Measurements from ENCODE around the gene CFAP77.

CFAP77 gene

GRCh38 chr9:132610661-132611060 is 200.7 kb downstream of the CFAP77 start:
- in situ Hi-C loops (cut with MboI; ENCODE audit: low sequenced_read_pairs, unreplicated experiment) = no loop called here
- no peak for DNase-seq (ENCODE audit: low spot score)
- TF ChIP-seq CTCF (IDR thresholded peaks at IDR 0.05; ENCODE audit: borderline replicate concordance, control extremely low read depth, extremely low read depth, insufficient read depth, missing control alignments) = no peak

DNA sequence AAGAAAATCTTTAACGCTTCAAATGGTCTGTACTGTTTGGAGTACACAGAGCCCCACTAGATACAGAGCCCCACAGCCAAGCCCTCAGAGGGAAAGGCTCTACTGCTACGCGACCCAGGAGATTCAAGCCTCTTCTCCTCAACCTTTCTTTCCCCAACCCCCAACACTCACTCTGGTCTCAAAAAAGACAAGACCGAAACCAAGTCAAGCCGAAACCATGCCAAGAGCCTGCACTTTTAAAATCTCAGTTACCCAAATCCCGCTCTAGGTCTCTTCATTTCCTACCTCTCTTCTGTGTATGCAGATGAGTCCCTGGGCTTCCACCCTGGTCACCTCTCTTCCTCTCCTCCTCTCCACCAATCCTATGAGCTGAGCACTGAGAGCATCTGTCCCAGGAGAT is 204.3 kb downstream of the CFAP77 start:
- in situ Hi-C loops (cut with MboI; ENCODE audit: low sequenced_read_pairs, unreplicated experiment) = no loop called here
- no peak for TF ChIP-seq CTCF (IDR thresholded peaks at IDR 0.05; ENCODE audit: borderline replicate concordance, control extremely low read depth, extremely low read depth, insufficient read depth, missing control alignments)
- no peak for DNase-seq (ENCODE audit: low spot score)

DNA sequence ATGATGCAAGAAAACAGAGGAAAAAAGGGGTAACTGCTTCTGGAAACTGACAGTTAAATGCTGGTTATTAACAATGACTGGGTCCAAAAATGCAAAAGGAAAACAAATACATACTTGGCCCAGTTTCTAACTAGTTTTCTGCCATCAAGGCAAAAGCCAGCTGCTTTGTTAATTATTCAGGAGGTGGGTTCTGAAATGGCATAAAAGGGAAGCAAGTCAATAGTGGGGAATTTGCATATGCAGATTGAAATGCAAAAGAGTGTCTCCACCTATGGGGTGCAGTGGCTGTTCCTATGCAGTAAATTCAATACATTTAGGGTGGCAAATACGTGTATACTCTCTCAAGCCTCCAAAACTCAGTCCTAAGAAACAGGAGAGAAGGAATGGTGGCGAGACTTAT is 205.8 kb downstream of the CFAP77 start:
- TF ChIP-seq CTCF (IDR thresholded peaks at IDR 0.05; ENCODE audit: borderline replicate concordance, control extremely low read depth, extremely low read depth, insufficient read depth, missing control alignments) = no peak
- in situ Hi-C loops (cut with MboI; ENCODE audit: low sequenced_read_pairs, unreplicated experiment) = no loop called here
- no peak for DNase-seq (ENCODE audit: low spot score)

DNA sequence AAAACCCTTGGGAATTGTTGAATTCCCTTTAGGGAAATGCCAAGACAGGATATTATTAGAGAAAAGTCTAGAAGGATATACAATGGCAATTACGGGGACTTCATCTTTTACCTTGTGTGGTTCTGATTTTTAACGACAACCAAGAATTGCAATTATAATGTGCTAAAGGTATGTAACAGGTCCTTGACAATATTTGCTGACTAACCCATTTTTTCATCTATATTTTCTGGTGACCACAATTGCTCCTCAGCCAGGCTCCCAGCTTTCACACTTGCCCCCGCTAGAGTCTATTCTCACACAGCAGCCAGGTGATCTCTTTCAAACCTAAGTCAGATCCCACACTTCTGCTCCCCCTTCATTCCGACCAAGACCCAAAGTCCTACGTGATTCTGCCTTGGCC is 206.7 kb downstream of the CFAP77 start:
- TF ChIP-seq CTCF (IDR thresholded peaks at IDR 0.05; ENCODE audit: borderline replicate concordance, control extremely low read depth, extremely low read depth, insufficient read depth, missing control alignments) = no peak
- DNase-seq (ENCODE audit: low spot score) = no peak
- in situ Hi-C loops (cut with MboI; ENCODE audit: low sequenced_read_pairs, unreplicated experiment) = no loop called here

- in situ Hi-C loops (cut with MboI; ENCODE audit: low sequenced_read_pairs, unreplicated experiment) = no loop called here
- TF ChIP-seq CTCF (IDR thresholded peaks at IDR 0.05; ENCODE audit: borderline replicate concordance, control extremely low read depth, extremely low read depth, insufficient read depth, missing control alignments) = no peak
- DNase-seq (ENCODE audit: low spot score) = no peak
These were observed 212.1 kb downstream of the CFAP77 start for GRCh38 chr9:132622159-132622558.
